ENCODE measurements around the gene MTMR1. TPM values are rescaled to one million over a fixed set of nuclear protein-coding genes. Genes with fewer than 3 reads are reported as not detected.
A peak's percentile ranks its signal among the peaks of the same experiment; 100 is the strongest.

MTMR1 gene
- total RNA-seq, 1 experiment from 2014 or later: 33.2 TPM

- DNase-seq: peak; percentile 86
- peak overlapping the region; percentile 58 for H3K4me2 ChIP-seq (ENCODE audit: low read depth, low read length, poor library complexity, severe bottlenecking)
- H2AFZ ChIP-seq (ENCODE audit: low read length): no peak overlapping the region
- 0 out of 2 replicates have a peak, but pooled peaks cover 8% of the 10 kb centered on the region for H3K79me2 ChIP-seq (ENCODE audit: low read length)
- no peaks in the 10 kb centered on the region for H3K27me3 ChIP-seq (ENCODE audit: low read length)
- H3K36me3 ChIP-seq (ENCODE audit: insufficient read depth, low read length): no peaks in the 10 kb centered on the region
- H3K9me2 ChIP-seq (replicated peaks; ENCODE audit: insufficient read depth, low read length): no peaks in the 10 kb centered on the region
- H3K9ac ChIP-seq (ENCODE audit: low read length): peak overlapping the region; percentile 48
- no peaks in the 10 kb centered on the region for H3K9me3 ChIP-seq (ENCODE audit: low read length)
- peaks cover 30% of the 10 kb centered on the region for H3K4me1 ChIP-seq (ENCODE audit: low read length)
- H4K20me1 ChIP-seq (ENCODE audit: insufficient read depth, low read depth, low read length): no peaks in the 10 kb centered on the region
- H3K27ac ChIP-seq (ENCODE audit: low read length): peak overlapping the region; percentile 84
- peak overlapping the region; percentile 47 for H3K4me3 ChIP-seq (ENCODE audit: low read length)
Measured at GRCh38 chrX:150663073-150663472, 30.1 kb upstream of the MTMR1 start.

- DNase-seq: peak; percentile 63
- Histone ChIP-seq H3K9me3 (ENCODE audit: low read length) (no peaks in the 10 kb centered on the region), H3K9me2 (replicated peaks; ENCODE audit: insufficient read depth, low read length) (no peaks in the 10 kb centered on the region), H2AFZ (ENCODE audit: low read length) (no peak overlapping the region), H3K27me3 (ENCODE audit: low read length) (no peaks in the 10 kb centered on the region), H3K36me3 (ENCODE audit: insufficient read depth, low read length) (no peaks in the 10 kb centered on the region), H3K4me3 (ENCODE audit: low read length) (peak overlapping the region; percentile 47), H3K79me2 (ENCODE audit: low read length) (0 out of 2 replicates have a peak, but pooled peaks cover 8% of the 10 kb centered on the region), H3K4me2 (ENCODE audit: low read depth, low read length, poor library complexity, severe bottlenecking) (peak overlapping the region; percentile 58), H3K9ac (ENCODE audit: low read length) (peak overlapping the region; percentile 48), H3K4me1 (ENCODE audit: low read length) (peaks cover 30% of the 10 kb centered on the region), H3K27ac (ENCODE audit: low read length) (peak overlapping the region; percentile 84), H4K20me1 (ENCODE audit: insufficient read depth, low read depth, low read length) (no peaks in the 10 kb centered on the region)
Measured at GRCh38 chrX:150664290-150664689, 28.9 kb upstream of the MTMR1 start.

GRCh38 chrX:150676221-150676620, 17.0 kb upstream of the MTMR1 start:
- Histone ChIP-seq H3K36me3 (ENCODE audit: insufficient read depth, low read length) (no peaks in the 10 kb centered on the region), H4K20me1 (ENCODE audit: insufficient read depth, low read depth, low read length) (no peaks in the 10 kb centered on the region), H3K27me3 (ENCODE audit: low read length) (no peaks in the 10 kb centered on the region), H3K4me3 (ENCODE audit: low read length) (no peak overlapping the region), H3K4me1 (ENCODE audit: low read length) (no peaks in the 10 kb centered on the region), H3K9me3 (ENCODE audit: low read length) (no peaks in the 10 kb centered on the region), H3K9ac (ENCODE audit: low read length) (no peak overlapping the region), H3K79me2 (ENCODE audit: low read length) (no peaks in the 10 kb centered on the region), H2AFZ (ENCODE audit: low read length) (no peak overlapping the region), H3K27ac (ENCODE audit: low read length) (no peak overlapping the region), H3K9me2 (replicated peaks; ENCODE audit: insufficient read depth, low read length) (no peaks in the 10 kb centered on the region), H3K4me2 (ENCODE audit: low read depth, low read length, poor library complexity, severe bottlenecking) (no peak overlapping the region)
- DNase-seq: no peak

- Histone ChIP-seq H2AFZ (ENCODE audit: low read length) (no peak overlapping the region), H3K4me3 (ENCODE audit: low read length) (no peak overlapping the region), H3K36me3 (ENCODE audit: insufficient read depth, low read length) (no peaks in the 10 kb centered on the region), H3K9me2 (replicated peaks; ENCODE audit: insufficient read depth, low read length) (no peaks in the 10 kb centered on the region), H4K20me1 (ENCODE audit: insufficient read depth, low read depth, low read length) (no peaks in the 10 kb centered on the region), H3K9ac (ENCODE audit: low read length) (no peak overlapping the region), H3K79me2 (ENCODE audit: low read length) (no peaks in the 10 kb centered on the region), H3K27me3 (ENCODE audit: low read length) (no peaks in the 10 kb centered on the region), H3K4me2 (ENCODE audit: low read depth, low read length, poor library complexity, severe bottlenecking) (no peak overlapping the region), H3K27ac (ENCODE audit: low read length) (no peak overlapping the region), H3K4me1 (ENCODE audit: low read length) (no peaks in the 10 kb centered on the region), H3K9me3 (ENCODE audit: low read length) (no peaks in the 10 kb centered on the region)
- DNase-seq: peak; percentile 73
Measured at GRCh38 chrX:150680974-150681373, 12.2 kb upstream of the MTMR1 start.

- Histone ChIP-seq H4K20me1 (ENCODE audit: insufficient read depth, low read depth, low read length) (no peaks in the 10 kb centered on the region), H3K27me3 (ENCODE audit: low read length) (no peaks in the 10 kb centered on the region), H3K9me3 (ENCODE audit: low read length) (no peaks in the 10 kb centered on the region), H3K4me1 (ENCODE audit: low read length) (no peaks in the 10 kb centered on the region), H2AFZ (ENCODE audit: low read length) (no peak overlapping the region), H3K9me2 (replicated peaks; ENCODE audit: insufficient read depth, low read length) (no peaks in the 10 kb centered on the region), H3K4me3 (ENCODE audit: low read length) (no peak overlapping the region), H3K27ac (ENCODE audit: low read length) (no peak overlapping the region), H3K9ac (ENCODE audit: low read length) (no peak overlapping the region), H3K4me2 (ENCODE audit: low read depth, low read length, poor library complexity, severe bottlenecking) (no peak overlapping the region), H3K79me2 (ENCODE audit: low read length) (no peaks in the 10 kb centered on the region), H3K36me3 (ENCODE audit: insufficient read depth, low read length) (no peaks in the 10 kb centered on the region)
- DNase-seq: no peak
Measured at GRCh38 chrX:150683112-150683511, 10.1 kb upstream of the MTMR1 start.

- no peaks in the 10 kb centered on the region for H3K4me1 ChIP-seq (ENCODE audit: low read length)
- peak; percentile 87 for DNase-seq
Measured at GRCh38 chrX:150683536-150684146, 9.6 kb upstream of the MTMR1 start.

GRCh38 chrX:150688911-150689451, 4.2 kb upstream of the MTMR1 start:
- Histone ChIP-seq H3K27me3 (ENCODE audit: low read length) (no peaks in the 10 kb centered on the region), H3K4me1 (ENCODE audit: low read length) (peaks cover 9% of the 10 kb centered on the region), H3K4me2 (ENCODE audit: low read depth, low read length, poor library complexity, severe bottlenecking) (no peak overlapping the region), H3K27ac (ENCODE audit: low read length) (no peak overlapping the region), H3K79me2 (ENCODE audit: low read length) (peaks cover 2% of the 10 kb centered on the region), H3K9ac (ENCODE audit: low read length) (no peak overlapping the region), H4K20me1 (ENCODE audit: insufficient read depth, low read depth, low read length) (no peaks in the 10 kb centered on the region), H3K9me2 (replicated peaks; ENCODE audit: insufficient read depth, low read length) (no peaks in the 10 kb centered on the region), H3K4me3 (ENCODE audit: low read length) (no peak overlapping the region), H3K9me3 (ENCODE audit: low read length) (no peaks in the 10 kb centered on the region), H2AFZ (ENCODE audit: low read length) (no peak overlapping the region), H3K36me3 (ENCODE audit: insufficient read depth, low read length) (no peaks in the 10 kb centered on the region)
- DNase-seq: no peak

More at GRCh38 chrX:150683536-150684146, 9.6 kb upstream of the MTMR1 start:
- H3K4me3 ChIP-seq (ENCODE audit: low read length): no peak overlapping the region
- no peak overlapping the region for H3K9ac ChIP-seq (ENCODE audit: low read length)
- H3K9me2 ChIP-seq (replicated peaks; ENCODE audit: insufficient read depth, low read length): no peaks in the 10 kb centered on the region
- H2AFZ ChIP-seq (ENCODE audit: low read length): no peak overlapping the region
- no peaks in the 10 kb centered on the region for H3K36me3 ChIP-seq (ENCODE audit: insufficient read depth, low read length)
- H3K4me2 ChIP-seq (ENCODE audit: low read depth, low read length, poor library complexity, severe bottlenecking): no peak overlapping the region
- no peak overlapping the region for H3K27ac ChIP-seq (ENCODE audit: low read length)
- no peaks in the 10 kb centered on the region for H3K27me3 ChIP-seq (ENCODE audit: low read length)
- H3K9me3 ChIP-seq (ENCODE audit: low read length): no peaks in the 10 kb centered on the region
- H4K20me1 ChIP-seq (ENCODE audit: insufficient read depth, low read depth, low read length): no peaks in the 10 kb centered on the region
- no peaks in the 10 kb centered on the region for H3K79me2 ChIP-seq (ENCODE audit: low read length)

- Histone ChIP-seq H4K20me1 (ENCODE audit: insufficient read depth, low read depth, low read length) (no peaks in the 10 kb centered on the region), H3K4me3 (ENCODE audit: low read length) (no peak overlapping the region), H3K9me3 (ENCODE audit: low read length) (no peaks in the 10 kb centered on the region), H2AFZ (ENCODE audit: low read length) (no peak overlapping the region), H3K4me2 (ENCODE audit: low read depth, low read length, poor library complexity, severe bottlenecking) (no peak overlapping the region), H3K36me3 (ENCODE audit: insufficient read depth, low read length) (no peaks in the 10 kb centered on the region), H3K9me2 (replicated peaks; ENCODE audit: insufficient read depth, low read length) (no peaks in the 10 kb centered on the region), H3K27ac (ENCODE audit: low read length) (no peak overlapping the region), H3K4me1 (ENCODE audit: low read length) (peaks cover 21% of the 10 kb centered on the region), H3K9ac (ENCODE audit: low read length) (no peak overlapping the region), H3K27me3 (ENCODE audit: low read length) (no peaks in the 10 kb centered on the region), H3K79me2 (ENCODE audit: low read length) (peaks cover 13% of the 10 kb centered on the region)
- DNase-seq: no peak
Measured at GRCh38 chrX:150690126-150690525, 3.1 kb upstream of the MTMR1 start.
